WTC11 (cell line): ENCODE measurements around the gene MYL3. TPM values are rescaled to one million over a fixed set of nuclear protein-coding genes. Genes with fewer than 3 reads are reported as not detected.

Experiments used
- ATAC-seq: fragments of 200-7000 bp; cut with Tn5 transposase; 2 replicates; pipeline ENCODE4 v1.10.0; 2021; ENCODE audit warnings: mild to moderate bottlenecking, moderate library complexity
- CTCF ChIA-PET: fragments of 300-600 bp; sonication (Branson Sonifier 250); formaldehyde crosslinking; loops from one replicate; lab custom pipeline; 2021; ENCODE audit warnings: antibody characterized with exemption; lab: Charles Lee
- POLR2A ChIA-PET: fragments of 350-600 bp; sonication (Branson Sonifier 250); formaldehyde crosslinking; loops from one replicate; lab custom pipeline; 2021; ENCODE audit warnings: antibody characterized with exemption; lab: Charles Lee
- DNase-seq: peaks from one replicate; pipeline ENCODE4 v3.0.0; 2021; ENCODE audit warnings: low spot score
- H3K27ac Mint-ChIP-seq: 2 replicates; pipeline ENCODE4 v1.8.0; 2021; ENCODE audit warnings: mixed read lengths
- H3K27me3 Mint-ChIP-seq: 2 replicates; pipeline ENCODE4 v1.8.0; 2021; ENCODE audit warnings: low read depth, mild to moderate bottlenecking, moderate library complexity, mixed read lengths
- H3K36me3 Mint-ChIP-seq: 2 replicates; pipeline ENCODE4 v1.8.0; 2021; ENCODE audit warnings: mixed read lengths
- H3K4me1 Mint-ChIP-seq: 2 replicates; pipeline ENCODE4 v1.8.0; 2022; ENCODE audit warnings: mixed read lengths
- H3K4me3 Mint-ChIP-seq: 2 replicates; pipeline ENCODE4 v1.8.0; 2021; ENCODE audit warnings: mild to moderate bottlenecking, moderate library complexity, mixed read lengths
- H3K9me3 Mint-ChIP-seq: 2 replicates; pipeline ENCODE4 v1.8.0; 2021; ENCODE audit warnings: mixed read lengths
- E2F1 ChIP-seq: sonication (generic); formaldehyde crosslinking; IDR thresholded peaks from 2 replicates; pipeline ENCODE4 v1.8.0; 2022; ENCODE audit warnings: mild to moderate bottlenecking, missing genetic modification reagents
- ESRRA ChIP-seq: sonication (generic); formaldehyde crosslinking; IDR thresholded peaks from 2 replicates; pipeline ENCODE4 v1.8.1; 2022; ENCODE audit warnings: mild to moderate bottlenecking, missing genetic modification reagents, borderline replicate concordance
- FOXP4 ChIP-seq: sonication (generic); formaldehyde crosslinking; IDR thresholded peaks from 2 replicates; pipeline ENCODE4 v1.8.0; 2022; ENCODE audit warnings: mild to moderate bottlenecking, missing genetic modification reagents
- GRHL2 ChIP-seq: fragments of 250-450 bp; sonication (Bioruptor Pico); IDR thresholded peaks from 2 replicates; pipeline ENCODE4 v1.8.0; 2022; ENCODE audit warnings: mild to moderate bottlenecking, moderate library complexity; ENCODE audit not compliant: insufficient replicate concordance, severe bottlenecking
- NFYB ChIP-seq: sonication (generic); formaldehyde crosslinking; conservative IDR thresholded peaks from 2 replicates; pipeline ENCODE4 v1.8.0; 2022; ENCODE audit warnings: low read depth, missing genetic modification reagents
- OVOL2 ChIP-seq: fragments of 250-450 bp; sonication (Bioruptor Pico); IDR thresholded peaks from 2 replicates; pipeline ENCODE4 v1.9.0; 2021; ENCODE audit warnings: mild to moderate bottlenecking, borderline replicate concordance
- SOX15 ChIP-seq: fragments of 250-450 bp; sonication (Bioruptor Pico); IDR thresholded peaks from 2 replicates; pipeline ENCODE4 v1.9.0; 2021; ENCODE audit warnings: mild to moderate bottlenecking
- ZNF121 ChIP-seq: sonication (generic); formaldehyde crosslinking; IDR thresholded peaks from 2 replicates; pipeline ENCODE4 v1.8.0; 2023; ENCODE audit warnings: missing genetic modification reagents
- ZNF263 ChIP-seq: sonication (generic); formaldehyde crosslinking; IDR thresholded peaks from 2 replicates; pipeline ENCODE4 v1.8.1; 2022; ENCODE audit warnings: low read depth, mild to moderate bottlenecking, moderate library complexity, missing genetic modification reagents
- ZNF317 ChIP-seq: sonication (generic); formaldehyde crosslinking; IDR thresholded peaks from 2 replicates; pipeline ENCODE4 v1.8.1; 2023; ENCODE audit warnings: low read depth, mild to moderate bottlenecking, moderate library complexity, missing genetic modification reagents, borderline replicate concordance
- ZNF423 ChIP-seq: fragments of 250-450 bp; sonication (Bioruptor Pico); IDR thresholded peaks from 2 replicates; pipeline ENCODE4 v2.1.2; 2022; ENCODE audit warnings: mild to moderate bottlenecking, moderate library complexity
- ZNF532 ChIP-seq: fragments of 250-450 bp; sonication (Bioruptor Pico); IDR thresholded peaks from 2 replicates; pipeline ENCODE4 v1.9.0; 2021; ENCODE audit warnings: mild to moderate bottlenecking, borderline replicate concordance
- total RNA-seq: library from RNA; stranded (reverse); gene quantifications from 3 replicates; pipeline ENCODE4 v1.2.3, GENCODE V29; 2021
- TF ChIP-seq, protein P1 (sequence below): sonication (generic); formaldehyde crosslinking; IDR thresholded peaks from 2 replicates; pipeline ENCODE4 v1.8.0; 2023; ENCODE audit warnings: mild to moderate bottlenecking, missing genetic modification reagents
- TF ChIP-seq, protein P2 (sequence below): sonication (generic); formaldehyde crosslinking; IDR thresholded peaks from 2 replicates; pipeline ENCODE4 v1.8.0; 2023; ENCODE audit warnings: missing genetic modification reagents

Gene MYL3
- total RNA-seq, 1 experiment from 2014 or later = 0.31 TPM

DNA sequence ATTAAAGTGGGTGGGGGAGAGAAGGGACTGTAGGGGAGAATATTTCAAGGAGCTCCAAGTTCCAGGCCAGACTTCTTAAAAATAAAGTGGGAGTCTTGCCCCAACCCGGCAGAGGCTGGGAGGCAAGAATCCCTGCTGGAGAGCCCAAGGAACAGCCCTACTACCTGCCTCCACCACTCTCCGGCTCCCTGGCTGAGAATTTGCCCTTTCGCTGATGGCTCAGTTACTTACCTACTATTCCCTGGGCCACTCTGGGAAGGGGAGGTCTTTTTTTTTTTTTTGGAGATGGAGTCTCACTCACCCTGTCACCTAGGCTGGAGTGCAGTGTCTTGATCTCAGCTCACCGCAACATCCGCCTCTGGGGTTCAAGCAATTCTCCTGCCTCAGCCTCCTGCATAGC, 15.5 kb downstream of the MYL3 start:
- peaks cover 13% of the 10 kb centered on the region for H3K4me1 Mint-ChIP-seq
- H3K27me3 Mint-ChIP-seq = peaks cover 8% of the 10 kb centered on the region; the same call in 1 of the 2 replicates
- H3K9me3 Mint-ChIP-seq = peaks cover 6% of the 10 kb centered on the region
- H3K4me3 Mint-ChIP-seq = no peak overlapping the region
- ATAC-seq (no peak), DNase-seq (no peak)
- POLR2A ChIA-PET = interaction anchor here (1.0 kb wide), 1 partner anchor 50 kb away, joined by 5 read pairs; no protein-coding TSS in a partner anchor
- no peaks in the 10 kb centered on the region for H3K36me3 Mint-ChIP-seq
- no peak overlapping the region for H3K27ac Mint-ChIP-seq
- CTCF ChIA-PET = interaction anchor here (0.6 to 6.2 kb wide), 10 partner anchors 26 to 524 kb away, joined by 3 to 50 read pairs (median 4); no protein-coding TSS in a partner anchor
- TF ChIP-seq ZNF317 (CRISPR knock-in tag) (no peak), NFYB (CRISPR knock-in tag) (no peak), ZNF532 (no peak), ZNF263 (CRISPR knock-in tag) (no peak), ESRRA (no peak)

GRCh38 chr3:46846624-46847542, 16.4 kb downstream of the MYL3 start:
- H3K4me3 Mint-ChIP-seq = no peak overlapping the region
- no peak for TF ChIP-seq E2F1 (CRISPR knock-in tag)
- TF ChIP-seq ESRRA = no peak
- TF ChIP-seq ZNF423 (CRISPR knock-in tag) = no peak
- no peak for TF ChIP-seq GRHL2 (CRISPR knock-in tag)
- TF ChIP-seq OVOL2 (CRISPR knock-in tag) = no peak
- TF ChIP-seq SOX15 (CRISPR knock-in tag) = no peak
- TF ChIP-seq ZNF532 = no peak
- TF ChIP-seq ZNF121 (CRISPR knock-in tag) = no peak
- TF ChIP-seq, protein P1, sequence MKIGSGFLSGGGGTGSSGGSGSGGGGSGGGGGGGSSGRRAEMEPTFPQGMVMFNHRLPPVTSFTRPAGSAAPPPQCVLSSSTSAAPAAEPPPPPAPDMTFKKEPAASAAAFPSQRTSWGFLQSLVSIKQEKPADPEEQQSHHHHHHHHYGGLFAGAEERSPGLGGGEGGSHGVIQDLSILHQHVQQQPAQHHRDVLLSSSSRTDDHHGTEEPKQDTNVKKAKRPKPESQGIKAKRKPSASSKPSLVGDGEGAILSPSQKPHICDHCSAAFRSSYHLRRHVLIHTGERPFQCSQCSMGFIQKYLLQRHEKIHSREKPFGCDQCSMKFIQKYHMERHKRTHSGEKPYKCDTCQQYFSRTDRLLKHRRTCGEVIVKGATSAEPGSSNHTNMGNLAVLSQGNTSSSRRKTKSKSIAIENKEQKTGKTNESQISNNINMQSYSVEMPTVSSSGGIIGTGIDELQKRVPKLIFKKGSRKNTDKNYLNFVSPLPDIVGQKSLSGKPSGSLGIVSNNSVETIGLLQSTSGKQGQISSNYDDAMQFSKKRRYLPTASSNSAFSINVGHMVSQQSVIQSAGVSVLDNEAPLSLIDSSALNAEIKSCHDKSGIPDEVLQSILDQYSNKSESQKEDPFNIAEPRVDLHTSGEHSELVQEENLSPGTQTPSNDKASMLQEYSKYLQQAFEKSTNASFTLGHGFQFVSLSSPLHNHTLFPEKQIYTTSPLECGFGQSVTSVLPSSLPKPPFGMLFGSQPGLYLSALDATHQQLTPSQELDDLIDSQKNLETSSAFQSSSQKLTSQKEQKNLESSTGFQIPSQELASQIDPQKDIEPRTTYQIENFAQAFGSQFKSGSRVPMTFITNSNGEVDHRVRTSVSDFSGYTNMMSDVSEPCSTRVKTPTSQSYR (CRISPR knock-in tag) = no peak
- no peak for TF ChIP-seq FOXP4
- TF ChIP-seq, protein P2, sequence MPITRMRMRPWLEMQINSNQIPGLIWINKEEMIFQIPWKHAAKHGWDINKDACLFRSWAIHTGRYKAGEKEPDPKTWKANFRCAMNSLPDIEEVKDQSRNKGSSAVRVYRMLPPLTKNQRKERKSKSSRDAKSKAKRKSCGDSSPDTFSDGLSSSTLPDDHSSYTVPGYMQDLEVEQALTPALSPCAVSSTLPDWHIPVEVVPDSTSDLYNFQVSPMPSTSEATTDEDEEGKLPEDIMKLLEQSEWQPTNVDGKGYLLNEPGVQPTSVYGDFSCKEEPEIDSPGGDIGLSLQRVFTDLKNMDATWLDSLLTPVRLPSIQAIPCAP = no peak
- CTCF ChIA-PET = interaction anchor here (0.6 to 6.2 kb wide), 25 partner anchors 12 to 525 kb away, joined by 3 to 50 read pairs (median 5); partner anchors contain the start of genes ALS2CL and TMIE
- peaks cover 13% of the 10 kb centered on the region for H3K4me1 Mint-ChIP-seq
- H3K27ac Mint-ChIP-seq = no peak overlapping the region
- ATAC-seq = no peak
- H3K9me3 Mint-ChIP-seq = peaks cover 14% of the 10 kb centered on the region
- DNase-seq = no peak
- peaks cover 1% of the 10 kb centered on the region; the same call in 1 of the 2 replicates for H3K36me3 Mint-ChIP-seq
- H3K27me3 Mint-ChIP-seq = peaks cover 13% of the 10 kb centered on the region; the same call in 1 of the 2 replicates
- POLR2A ChIA-PET = no interaction called here
